ENCODE measurements around the gene HGS.

The HGS gene

DNA sequence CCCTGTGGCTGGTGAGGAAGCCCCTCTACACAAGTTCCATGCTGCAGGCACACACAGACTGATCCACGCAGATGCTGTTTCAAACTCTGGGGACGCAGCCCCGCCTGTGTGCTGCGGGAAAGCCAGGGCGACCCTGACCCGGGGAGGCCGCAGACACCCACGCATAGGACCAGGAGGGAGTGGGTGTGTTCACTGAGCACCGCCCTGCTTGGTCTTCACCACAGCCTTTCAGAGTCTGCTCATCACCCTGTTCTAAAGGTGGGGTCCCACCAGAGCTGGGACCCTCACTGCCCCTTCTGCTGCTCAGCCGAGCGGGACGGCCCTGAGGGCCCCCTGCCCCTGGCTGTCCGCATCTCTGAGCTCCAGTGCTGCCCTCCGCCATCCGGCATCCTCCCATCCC lies 39.3 kb upstream of the HGS start:
- Histone ChIP-seq H3K23ac (ENCODE audit: low read length) (no peak overlapping the region), H3K36me3 (ENCODE audit: control insufficient read depth in 1 of 2, insufficient read depth in 2 of 2, low read length in 2 of 2) (no peaks in the 10 kb centered on the region), H3K27me3 (ENCODE audit: insufficient read depth, low read length) (peaks cover 15% of the 10 kb centered on the region), H3K4me3 (ENCODE audit: low read depth, low read length) (no peak overlapping the region), H3K79me1 (ENCODE audit: low read length) (no peaks in the 10 kb centered on the region), H3K79me2 (ENCODE audit: control insufficient read depth, insufficient read depth, low read length, poor library complexity) (no peaks in the 10 kb centered on the region), H3K4ac (ENCODE audit: low read depth, low read length) (no peak overlapping the region), H3K27ac (ENCODE audit: low read depth, low read length) (no peak overlapping the region), H2AK5ac (ENCODE audit: low read length) (no peak overlapping the region), H3K9ac (ENCODE audit: low read length) (no peak overlapping the region), H2BK120ac (ENCODE audit: insufficient read depth, low read length, poor library complexity) (no peak overlapping the region), H3K9me3 (ENCODE audit: insufficient read depth, low read depth, low read length) (peaks cover 9% of the 10 kb centered on the region), H4K8ac (ENCODE audit: low read depth, low read length) (no peak overlapping the region), H2BK5ac (ENCODE audit: low read depth, low read length, poor library complexity) (no peak overlapping the region), H2BK12ac (ENCODE audit: low read length) (no peak overlapping the region), H4K12ac (ENCODE audit: low read depth, low read length) (no peak overlapping the region), H3K18ac (ENCODE audit: low read length) (no peak overlapping the region), H3K4me2 (ENCODE audit: low read length) (no peak overlapping the region), H3K4me1 (ENCODE audit: control insufficient read depth in 1 of 2, insufficient read depth in 2 of 2, low read length in 2 of 2) (peaks cover 3 to 11% of the 10 kb centered on the region in 2 experiments), H2AFZ (ENCODE audit: insufficient read depth, low read length, poor library complexity) (no peak overlapping the region), H3K14ac (ENCODE audit: low read length) (no peak overlapping the region), H4K91ac (ENCODE audit: low read depth, low read length) (no peak overlapping the region)
- no peak for DNase-seq
- WGBS (ENCODE audit: extremely low coverage, insufficient coverage, insufficient read length): no CpG with 5 or more reads among the region's 15 CpGs

DNA sequence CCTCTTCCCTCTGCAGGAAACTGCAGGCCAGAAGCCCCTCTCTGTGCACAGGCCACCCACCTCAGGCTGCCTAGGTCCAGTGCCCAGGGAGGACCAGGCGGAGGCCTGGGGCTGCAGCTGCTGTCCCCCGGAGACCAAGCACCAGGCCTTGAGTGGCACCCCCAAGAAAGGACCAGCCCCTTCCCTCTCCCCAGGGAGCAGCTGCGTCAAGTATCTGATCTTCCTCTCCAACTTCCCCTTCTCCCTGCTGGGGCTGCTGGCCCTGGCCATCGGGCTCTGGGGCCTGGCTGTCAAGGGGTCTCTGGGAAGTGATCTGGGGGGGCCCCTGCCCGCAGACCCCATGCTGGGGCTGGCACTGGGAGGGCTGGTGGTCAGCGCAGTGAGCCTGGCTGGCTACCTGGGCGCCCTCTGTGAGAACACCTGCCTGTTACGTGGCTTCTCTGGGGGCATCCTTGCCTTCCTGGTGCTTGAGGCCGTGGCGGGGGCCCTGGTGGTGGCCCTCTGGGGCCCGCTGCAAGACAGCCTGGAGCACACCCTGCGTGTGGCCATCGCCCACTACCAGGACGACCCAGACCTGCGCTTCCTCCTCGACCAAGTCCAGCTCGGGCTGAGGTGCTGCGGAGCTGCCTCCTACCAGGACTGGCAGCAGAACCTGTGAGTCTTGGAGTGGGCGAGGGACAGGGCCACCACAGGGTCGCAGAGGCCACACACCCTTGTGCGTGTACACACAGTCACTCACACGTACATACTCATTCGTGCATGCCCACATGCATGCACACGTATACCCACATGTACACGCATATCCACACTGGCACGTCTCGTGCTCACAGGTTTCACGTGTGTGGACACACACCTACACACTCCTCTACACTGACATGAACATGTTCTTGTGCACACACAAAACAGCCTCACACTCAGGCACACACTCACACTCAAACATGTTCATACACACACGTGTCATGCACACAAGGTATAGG lies 38.5 kb upstream of the HGS start:
- Histone ChIP-seq H3K23ac (ENCODE audit: low read length) (peak overlapping the region; percentile 35), H3K14ac (ENCODE audit: low read length) (no peak overlapping the region), H2BK120ac (ENCODE audit: insufficient read depth, low read length, poor library complexity) (no peak overlapping the region), H3K79me2 (ENCODE audit: control insufficient read depth, insufficient read depth, low read length, poor library complexity) (no peaks in the 10 kb centered on the region), H3K79me1 (ENCODE audit: low read length) (no peaks in the 10 kb centered on the region), H3K36me3 (ENCODE audit: control insufficient read depth in 1 of 2, insufficient read depth in 2 of 2, low read length in 2 of 2) (no peaks in the 10 kb centered on the region), H4K8ac (ENCODE audit: low read depth, low read length) (no peak overlapping the region), H4K12ac (ENCODE audit: low read depth, low read length) (no peak overlapping the region), H3K18ac (ENCODE audit: low read length) (no peak overlapping the region), H3K27me3 (ENCODE audit: insufficient read depth, low read length) (peaks cover 15% of the 10 kb centered on the region), H2AK5ac (ENCODE audit: low read length) (no peak overlapping the region), H3K4ac (ENCODE audit: low read depth, low read length) (no peak overlapping the region), H3K4me3 (ENCODE audit: low read depth, low read length) (no peak overlapping the region), H3K9ac (ENCODE audit: low read length) (no peak overlapping the region), H3K4me2 (ENCODE audit: low read length) (no peak overlapping the region), H3K4me1 (ENCODE audit: control insufficient read depth in 1 of 2, insufficient read depth in 2 of 2, low read length in 2 of 2) (peaks cover 3 to 11% of the 10 kb centered on the region in 2 experiments), H2AFZ (ENCODE audit: insufficient read depth, low read length, poor library complexity) (no peak overlapping the region), H2BK12ac (ENCODE audit: low read length) (no peak overlapping the region), H4K91ac (ENCODE audit: low read depth, low read length) (no peak overlapping the region), H2BK5ac (ENCODE audit: low read depth, low read length, poor library complexity) (no peak overlapping the region), H3K9me3 (ENCODE audit: insufficient read depth, low read depth, low read length) (peaks cover 12% of the 10 kb centered on the region), H3K27ac (ENCODE audit: low read depth, low read length) (no peak overlapping the region)
- WGBS (ENCODE audit: extremely low coverage, insufficient coverage, insufficient read length): no CpG with 5 or more reads among the region's 29 CpGs
- DNase-seq: no peak

DNA sequence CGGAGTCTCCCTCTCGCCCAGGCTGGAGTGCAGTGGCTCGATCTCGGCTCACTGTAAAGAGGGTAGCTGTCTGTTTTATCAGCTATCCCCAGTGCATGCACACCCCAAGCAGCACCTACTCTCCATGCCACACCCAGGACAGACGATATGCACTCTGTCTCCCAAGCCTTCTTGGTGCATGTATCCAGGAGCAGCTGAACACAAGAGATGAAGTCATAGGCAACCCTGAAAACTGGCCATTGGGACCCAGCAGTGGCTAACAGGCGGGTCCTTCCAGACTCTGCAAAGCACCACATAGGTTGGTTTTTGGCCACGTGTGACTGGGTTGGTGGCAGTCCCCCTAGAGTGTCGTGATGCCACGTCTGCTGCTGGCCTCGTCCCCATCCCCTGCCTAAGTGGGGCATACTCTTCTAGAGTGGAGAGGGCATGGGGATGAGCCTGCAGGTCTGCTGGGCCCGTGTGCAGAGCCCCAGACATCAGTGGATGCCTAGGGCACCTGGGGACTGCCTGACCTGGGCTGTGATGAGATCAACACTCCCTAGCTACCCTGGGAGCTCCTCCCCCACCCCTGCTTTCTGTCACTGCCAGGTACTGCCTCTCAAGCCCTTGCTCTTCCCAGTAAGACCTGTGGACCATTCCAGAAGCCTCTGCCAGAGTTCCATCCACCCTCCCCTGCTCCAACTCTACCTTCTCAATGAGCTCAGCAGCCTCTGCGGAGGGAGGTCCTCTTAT lies 36.8 kb upstream of the HGS start:
- DNase-seq: no peak
- H3K27me3 ChIP-seq (ENCODE audit: insufficient read depth, low read length): peaks cover 15% of the 10 kb centered on the region
- H4K8ac ChIP-seq (ENCODE audit: low read depth, low read length): no peak overlapping the region
- no peak overlapping the region for H3K4me3 ChIP-seq (ENCODE audit: low read depth, low read length)
- peaks cover 16% of the 10 kb centered on the region for H3K9me3 ChIP-seq (ENCODE audit: insufficient read depth, low read depth, low read length)
- WGBS (ENCODE audit: extremely low coverage, insufficient coverage, insufficient read length): no CpG with 5 or more reads among the region's 12 CpGs
- H4K91ac ChIP-seq (ENCODE audit: low read depth, low read length): no peak overlapping the region
- no peak overlapping the region for H4K12ac ChIP-seq (ENCODE audit: low read depth, low read length)
- H2BK5ac ChIP-seq (ENCODE audit: low read depth, low read length, poor library complexity): no peak overlapping the region
- no peak overlapping the region for H2AFZ ChIP-seq (ENCODE audit: insufficient read depth, low read length, poor library complexity)
- H3K14ac ChIP-seq (ENCODE audit: low read length): no peak overlapping the region
- no peaks in the 10 kb centered on the region for H3K36me3 ChIP-seq (ENCODE audit: control insufficient read depth in 1 of 2, insufficient read depth in 2 of 2, low read length in 2 of 2)
- no peak overlapping the region for H3K4me2 ChIP-seq (ENCODE audit: low read length)
- H2BK12ac ChIP-seq (ENCODE audit: low read length): no peak overlapping the region
- H3K27ac ChIP-seq (ENCODE audit: low read depth, low read length): no peak overlapping the region
- no peak overlapping the region for H3K4ac ChIP-seq (ENCODE audit: low read depth, low read length)
- H2AK5ac ChIP-seq (ENCODE audit: low read length): no peak overlapping the region
- H3K79me1 ChIP-seq (ENCODE audit: low read length): no peaks in the 10 kb centered on the region
- no peak overlapping the region for H3K23ac ChIP-seq (ENCODE audit: low read length)
- no peak overlapping the region for H2BK120ac ChIP-seq (ENCODE audit: insufficient read depth, low read length, poor library complexity)
- H3K79me2 ChIP-seq (ENCODE audit: control insufficient read depth, insufficient read depth, low read length, poor library complexity): no peaks in the 10 kb centered on the region
- peaks cover 0 to 8% of the 10 kb centered on the region in 2 experiments for H3K4me1 ChIP-seq (ENCODE audit: control insufficient read depth in 1 of 2, insufficient read depth in 2 of 2, low read length in 2 of 2)
- H3K18ac ChIP-seq (ENCODE audit: low read length): no peak overlapping the region
- no peak overlapping the region for H3K9ac ChIP-seq (ENCODE audit: low read length)

DNA sequence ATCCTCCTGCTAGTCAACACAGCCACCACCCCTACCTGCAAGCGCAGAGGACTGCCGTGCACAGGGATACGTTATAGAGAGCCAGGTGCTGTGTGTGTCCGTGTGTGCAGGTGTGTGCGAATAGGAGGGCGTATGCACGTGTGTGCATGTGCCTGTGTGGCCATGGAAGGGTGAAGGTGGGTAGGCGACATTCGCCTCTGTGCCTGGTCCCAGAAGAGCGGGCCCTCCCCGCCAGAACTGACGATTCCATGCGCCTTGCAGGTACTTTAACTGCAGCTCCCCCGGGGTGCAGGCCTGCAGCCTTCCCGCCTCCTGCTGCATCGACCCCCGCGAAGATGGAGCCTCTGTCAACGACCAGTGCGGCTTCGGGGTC lies 36.2 kb upstream of the HGS start:
- H3K23ac ChIP-seq (ENCODE audit: low read length): no peak overlapping the region
- H3K36me3 ChIP-seq (ENCODE audit: control insufficient read depth in 1 of 2, insufficient read depth in 2 of 2, low read length in 2 of 2): no peaks in the 10 kb centered on the region
- H4K8ac ChIP-seq (ENCODE audit: low read depth, low read length): no peak overlapping the region
- H3K9ac ChIP-seq (ENCODE audit: low read length): no peak overlapping the region
- no peak overlapping the region for H2AK5ac ChIP-seq (ENCODE audit: low read length)
- no peak overlapping the region for H2BK120ac ChIP-seq (ENCODE audit: insufficient read depth, low read length, poor library complexity)
- no peak overlapping the region for H2BK5ac ChIP-seq (ENCODE audit: low read depth, low read length, poor library complexity)
- no peak overlapping the region for H3K27ac ChIP-seq (ENCODE audit: low read depth, low read length)
- peaks cover 17% of the 10 kb centered on the region for H3K9me3 ChIP-seq (ENCODE audit: insufficient read depth, low read depth, low read length)
- peaks cover 0 to 2% of the 10 kb centered on the region in 2 experiments for H3K4me1 ChIP-seq (ENCODE audit: control insufficient read depth in 1 of 2, insufficient read depth in 2 of 2, low read length in 2 of 2)
- DNase-seq: no peak
- peaks cover 15% of the 10 kb centered on the region for H3K27me3 ChIP-seq (ENCODE audit: insufficient read depth, low read length)
- WGBS (ENCODE audit: extremely low coverage, insufficient coverage, insufficient read length): no CpG with 5 or more reads among the region's 21 CpGs
- no peak overlapping the region for H3K4me2 ChIP-seq (ENCODE audit: low read length)
- no peak overlapping the region for H3K4ac ChIP-seq (ENCODE audit: low read depth, low read length)
- no peak overlapping the region for H4K12ac ChIP-seq (ENCODE audit: low read depth, low read length)
- no peak overlapping the region for H2AFZ ChIP-seq (ENCODE audit: insufficient read depth, low read length, poor library complexity)
- no peaks in the 10 kb centered on the region for H3K79me1 ChIP-seq (ENCODE audit: low read length)
- no peak overlapping the region for H3K18ac ChIP-seq (ENCODE audit: low read length)
- no peak overlapping the region for H2BK12ac ChIP-seq (ENCODE audit: low read length)
- no peak overlapping the region for H3K4me3 ChIP-seq (ENCODE audit: low read depth, low read length)
- no peak overlapping the region for H3K14ac ChIP-seq (ENCODE audit: low read length)
- no peak overlapping the region for H4K91ac ChIP-seq (ENCODE audit: low read depth, low read length)
- no peaks in the 10 kb centered on the region for H3K79me2 ChIP-seq (ENCODE audit: control insufficient read depth, insufficient read depth, low read length, poor library complexity)
